ENCODE measurements around the gene TEX12.
"Not testable (repeated sequence)": the region's sequence is repeated elsewhere in the genome, so short reads cannot be mapped to it uniquely, and the experiment has no call there.

The TEX12 gene

DNA sequence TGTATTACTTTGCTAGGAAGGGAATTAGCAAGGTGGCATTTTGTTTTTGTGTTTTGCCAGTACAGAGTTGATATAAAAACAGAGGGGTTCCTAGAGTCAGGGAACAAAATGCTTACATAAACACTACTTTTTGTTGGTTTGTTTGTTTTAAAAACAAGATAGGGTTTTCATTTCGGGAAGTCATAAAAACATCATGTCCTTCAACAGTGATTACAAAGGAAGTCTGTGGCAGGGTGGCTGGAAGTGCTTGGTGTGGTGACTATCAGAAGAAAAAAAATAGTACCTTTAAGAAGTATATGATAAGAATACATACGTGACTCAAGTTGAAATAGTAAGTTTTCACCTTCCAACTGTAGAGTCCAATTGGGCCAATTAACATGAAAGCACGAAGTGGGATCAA, 2.1 kb upstream of the TEX12 start:
- DNase-seq = no peak

- DNase-seq = no peak
Observed at GRCh38 chr11:112166562-112166961, 610 bp upstream of the TEX12 start.

GRCh38 chr11:112172362-112172994, 5.3 kb downstream of the TEX12 start:
- no peak for DNase-seq

DNA sequence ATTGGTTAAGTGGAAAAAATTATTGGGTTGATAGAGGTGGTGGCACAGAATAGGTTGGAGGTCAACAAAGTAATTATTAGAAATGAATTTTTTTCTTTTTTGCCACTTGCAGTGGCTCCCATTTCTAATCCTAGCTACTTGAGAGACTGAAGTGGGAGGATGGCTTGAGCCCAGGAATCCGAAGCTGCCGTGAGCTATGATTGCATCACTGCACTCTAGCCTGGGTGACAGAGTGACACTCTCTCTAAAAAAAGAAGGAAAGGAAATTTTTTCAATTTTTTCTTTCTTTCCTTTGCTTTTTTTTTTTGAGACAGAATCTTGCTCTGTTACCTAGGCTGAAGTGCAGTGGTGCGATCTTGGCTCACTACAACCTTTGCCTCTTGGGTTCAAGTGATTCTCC, 6.0 kb downstream of the TEX12 start:
- DNase-seq = no peak

DNA sequence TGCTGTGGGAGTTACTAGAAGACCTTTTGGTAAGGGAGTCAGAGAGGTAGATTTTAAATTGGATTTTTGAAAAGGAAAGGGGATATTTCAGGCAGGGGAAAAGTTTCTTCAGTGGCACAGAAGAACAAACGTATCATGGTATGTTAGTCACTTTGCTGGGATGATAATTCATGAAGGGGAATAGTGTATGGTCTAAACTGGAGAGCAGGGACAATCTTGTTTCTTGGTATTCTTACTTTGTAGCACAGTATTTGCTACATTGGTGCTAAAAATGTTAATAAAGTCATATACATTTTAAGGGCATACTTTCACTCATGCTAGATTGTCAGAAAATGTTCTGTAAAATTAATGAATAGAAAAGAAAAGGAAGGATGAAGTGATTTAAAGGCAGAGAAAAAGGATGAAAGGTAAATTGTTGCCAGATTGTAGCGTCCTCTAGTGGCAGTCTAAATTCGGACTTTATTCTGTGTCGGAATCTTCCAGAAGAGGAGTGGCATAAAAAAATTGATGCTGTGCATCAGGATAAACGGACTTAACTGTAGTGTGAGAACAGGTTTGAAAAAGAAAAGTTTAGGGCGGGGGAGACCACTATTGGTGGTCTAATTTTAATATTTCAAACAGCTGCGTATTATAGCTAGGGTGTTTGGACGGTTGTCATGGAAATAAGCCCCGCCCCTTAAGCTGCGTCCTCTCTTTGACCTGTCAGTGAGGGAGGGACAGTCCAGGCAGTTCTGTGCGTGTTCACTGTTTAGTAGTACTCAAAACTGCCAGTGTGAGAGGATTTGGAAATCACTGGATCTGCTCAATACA, 7.8 kb downstream of the TEX12 start, which contains the start of gene BCO2:
BCO2 (plus strand) TSS at position 724 of the 810 bp plus-strand sequence. CDS start 90 bp downstream, outside the sequence.
- DNase-seq = peak; percentile 24

GRCh38 chr11:112175599-112175952, 8.4 kb downstream of the TEX12 start:
- no peak for DNase-seq

- DNase-seq = no peak
Observed at GRCh38 chr11:112176077-112176476, 8.9 kb downstream of the TEX12 start.

- DNase-seq = no peak
Observed at GRCh38 chr11:112177589-112177988, 10.4 kb downstream of the TEX12 start.

DNA sequence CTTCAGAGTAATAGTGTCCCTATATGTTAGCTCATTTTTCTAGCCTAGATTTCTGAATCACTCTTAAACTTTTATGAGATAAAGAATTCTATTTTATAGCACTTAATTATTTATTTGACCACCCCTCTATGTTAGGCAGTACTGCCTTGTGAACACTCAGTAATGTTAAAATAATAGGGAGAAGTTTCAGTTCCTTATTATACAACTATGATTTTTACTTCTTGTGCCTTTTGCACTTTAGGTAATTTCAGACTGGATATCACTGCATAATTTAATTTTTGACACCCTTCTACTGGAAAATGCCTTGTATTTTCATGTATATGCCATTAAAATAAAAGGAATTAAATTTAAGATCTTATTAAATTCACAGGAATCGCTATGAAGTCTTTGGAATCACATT, 11.3 kb downstream of the TEX12 start:
- DNase-seq = no peak

DNA sequence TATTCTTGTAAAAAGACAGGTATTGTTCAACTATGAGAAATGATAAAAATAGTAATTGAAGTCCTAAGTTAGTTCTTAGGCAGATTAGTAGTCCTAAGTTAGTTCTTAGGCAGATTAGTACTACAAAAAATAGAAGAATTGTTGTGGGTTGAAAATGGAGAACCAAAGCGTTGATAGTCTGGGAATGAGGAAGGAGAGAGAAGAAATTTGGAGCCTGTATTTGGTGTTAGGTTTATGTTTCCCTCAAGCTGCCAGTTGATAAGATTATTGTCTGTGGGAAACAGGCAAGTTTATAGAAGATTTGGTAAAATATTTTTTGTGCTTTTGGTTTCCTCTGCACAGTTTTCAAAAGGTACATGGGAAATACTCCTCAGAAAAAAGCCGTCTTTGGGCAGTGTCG, 11.8 kb downstream of the TEX12 start:
- no peak for DNase-seq

DNA sequence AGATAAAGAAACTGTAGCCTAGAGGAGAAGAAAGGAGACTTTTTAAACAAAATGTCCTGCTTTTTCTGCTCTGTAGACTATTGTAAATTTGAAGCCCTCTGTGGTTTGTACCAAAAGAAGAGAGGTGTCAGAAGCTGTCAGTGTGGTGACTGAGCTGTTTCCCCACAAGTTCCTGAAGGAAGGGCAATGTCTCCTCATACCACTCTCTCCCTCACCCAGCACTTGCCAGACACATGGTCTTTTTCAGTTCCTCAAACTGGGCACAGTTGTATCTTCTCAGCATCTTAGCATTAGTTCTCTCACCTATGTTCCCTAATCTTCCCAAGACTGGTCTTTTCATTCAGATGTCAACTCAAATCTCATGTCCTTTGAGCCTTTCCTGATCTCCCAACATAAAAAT, 12.4 kb downstream of the TEX12 start:
- DNase-seq = no peak

DNA sequence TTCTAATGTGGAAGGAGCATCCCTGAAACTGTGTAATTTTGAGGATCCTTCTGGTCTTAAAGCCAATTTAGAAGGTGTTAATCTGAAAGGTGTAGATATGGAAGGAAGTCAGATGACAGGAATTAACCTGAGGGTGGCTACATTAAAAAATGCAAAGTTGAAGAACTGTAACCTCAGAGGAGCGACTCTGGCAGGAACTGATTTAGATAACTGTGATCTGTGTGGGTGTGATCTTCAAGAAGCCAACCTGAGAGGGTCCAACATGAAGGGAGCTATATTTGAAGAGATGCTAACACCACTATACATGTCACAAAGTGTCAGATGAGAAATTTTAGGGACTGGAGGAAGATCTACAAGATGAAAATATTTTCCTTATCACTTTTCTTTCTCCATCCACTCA, 15.7 kb downstream of the TEX12 start:
- no peak for DNase-seq

- no peak for DNase-seq
Observed at GRCh38 chr11:112185883-112186282, 18.7 kb downstream of the TEX12 start.

GRCh38 chr11:112186304-112186703, 19.1 kb downstream of the TEX12 start:
- no peak for DNase-seq

GRCh38 chr11:112195113-112195512, 27.9 kb downstream of the TEX12 start:
- not testable (repeated sequence) for DNase-seq

- no peak for DNase-seq
Observed at GRCh38 chr11:112195951-112196351, 28.8 kb downstream of the TEX12 start.

- no peak for DNase-seq
Observed at GRCh38 chr11:112196519-112197087, 29.4 kb downstream of the TEX12 start.

DNA sequence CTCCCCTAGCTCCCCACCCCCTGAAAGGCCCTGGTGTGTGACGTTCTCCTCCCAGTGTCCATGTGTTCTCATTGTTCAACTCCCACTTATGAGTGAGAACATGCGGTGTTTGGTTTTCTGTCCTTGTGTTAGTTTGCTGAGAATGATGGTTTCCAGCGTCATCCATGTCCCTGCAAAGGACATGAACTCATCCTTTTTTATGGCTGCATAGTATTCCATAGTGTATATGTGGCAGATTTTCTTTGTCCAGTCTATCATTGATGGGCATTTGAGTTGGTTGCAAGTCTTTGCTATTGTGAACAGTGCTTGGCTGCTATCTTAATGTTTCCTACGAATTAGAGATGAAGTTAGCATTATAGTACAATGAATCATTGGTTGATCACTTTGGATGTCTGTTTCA, 31.9 kb downstream of the TEX12 start:
- not testable (repeated sequence) for DNase-seq

DNA sequence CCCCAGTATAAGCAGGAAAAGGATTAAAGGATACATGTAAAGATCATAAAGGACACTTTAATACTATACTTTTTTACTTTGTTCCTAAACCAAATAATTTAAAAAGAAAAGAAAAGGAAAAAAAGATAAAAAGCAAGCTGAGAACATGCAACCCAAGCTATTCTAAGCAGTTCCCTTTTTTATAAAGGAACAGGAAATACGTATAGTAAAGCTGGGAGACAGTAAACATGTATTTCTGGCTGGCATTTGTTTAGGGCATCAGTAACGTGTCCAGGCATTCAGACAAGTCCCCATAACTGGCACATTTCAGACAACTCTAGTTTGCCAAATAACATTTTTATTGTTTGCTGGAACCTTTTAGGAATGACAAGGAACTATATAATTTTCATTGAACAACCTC, 33.1 kb downstream of the TEX12 start:
- no peak for DNase-seq

- no peak for DNase-seq
Observed at GRCh38 chr11:112206071-112206470, 38.9 kb downstream of the TEX12 start.

DNA sequence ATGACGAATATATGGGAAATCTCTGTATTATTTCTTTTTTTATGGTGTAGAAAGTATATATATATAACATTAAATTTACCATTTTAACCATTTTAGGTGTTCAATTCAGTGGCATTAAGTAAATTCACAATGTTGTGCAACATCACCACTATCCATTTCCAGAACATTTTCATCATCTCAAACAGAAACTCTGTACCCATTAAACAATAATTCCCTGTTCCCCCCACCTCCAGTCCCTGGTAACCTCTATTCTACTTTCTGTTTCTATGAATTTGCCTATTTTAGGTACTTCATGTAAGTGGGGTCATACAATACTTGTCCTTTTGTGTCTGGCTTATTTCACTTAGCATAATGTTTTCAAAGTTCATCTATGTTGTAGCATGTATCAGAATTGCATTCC, 43.7 kb downstream of the TEX12 start:
- no peak for DNase-seq

- DNase-seq = no peak
Observed at GRCh38 chr11:112211536-112211935, 44.4 kb downstream of the TEX12 start.

- no peak for DNase-seq
Observed at GRCh38 chr11:112212290-112212689, 45.1 kb downstream of the TEX12 start.

GRCh38 chr11:112212710-112213109, 45.5 kb downstream of the TEX12 start:
- DNase-seq = no peak

Measured in activated T-cell treated with anti-CD3 and anti-CD28 coated beads, Interleukin-2, amount 50 U/mL, for 1 hour (primary cell).